Subcutaneous abdominal adipose tissue (tissue), 5 donors: Measurements from ENCODE around the gene CLCNKB.

Source experiments
- H3K27ac ChIP-seq: one replicate; pipeline ENCODE4 v1.7.0; 2013; ENCODE audit warnings: low read depth, mild to moderate bottlenecking, inconsistent platforms, low read length, moderate library complexity
- H3K27me3 ChIP-seq, 5 donors: one replicate each; pipeline ENCODE4 v1.7.0; 2013; ENCODE audit warnings: low read length in 5 of 5, inconsistent platforms in 1 of 5; ENCODE audit not compliant: control insufficient read depth in 5 of 5, insufficient read depth in 4 of 5
- H3K36me3 ChIP-seq, 5 donors: one replicate each; pipeline ENCODE4 v1.7.0; 2013; ENCODE audit warnings: low read length in 5 of 5; ENCODE audit not compliant: control insufficient read depth in 5 of 5, insufficient read depth in 5 of 5
- H3K4me1 ChIP-seq, 5 donors: one replicate each; pipeline ENCODE4 v1.7.0; 2013; ENCODE audit warnings: low read length in 5 of 5, mild to moderate bottlenecking in 3 of 5, moderate library complexity in 1 of 5; ENCODE audit not compliant: control insufficient read depth in 5 of 5, insufficient read depth in 5 of 5
- H3K4me3 ChIP-seq, 5 donors: one replicate each; pipeline ENCODE4 v1.7.0; 2013; ENCODE audit warnings: low read length in 5 of 5, low read depth in 1 of 5
- H3K9ac ChIP-seq, 5 donors: one replicate each; pipeline ENCODE4 v1.7.0; 2013; ENCODE audit warnings: low read length in 5 of 5, mild to moderate bottlenecking in 4 of 5, moderate library complexity in 3 of 5
- H3K9me3 ChIP-seq, 5 donors: one replicate each; pipeline ENCODE4 v1.7.0; 2013; ENCODE audit warnings: low read length in 5 of 5; ENCODE audit not compliant: control insufficient read depth in 5 of 5
- donor health status: healthy.
- donor health status: healthy.
- donor health status: healthy.
- donor health status: healthy.
- donor health status: healthy.

Gene CLCNKB

DNA sequence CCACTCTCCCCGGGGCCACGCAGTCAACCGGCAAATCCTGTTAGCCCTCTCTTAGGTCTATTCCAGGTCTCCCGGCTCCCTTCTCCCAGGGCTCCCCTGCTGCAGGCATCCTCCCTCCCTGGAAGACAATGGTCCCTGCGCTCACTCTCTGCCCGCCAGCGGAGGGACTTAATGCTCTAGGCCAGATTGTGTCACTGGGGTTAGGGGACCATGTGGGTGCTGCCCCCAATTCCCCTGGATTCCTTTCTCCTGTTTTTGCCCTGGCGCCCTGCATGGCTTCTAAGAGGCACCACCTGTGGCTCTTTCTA is 21.6 kb downstream of the CLCNKB start:
- H3K27ac ChIP-seq, result no peak overlapping the region
- H3K36me3 ChIP-seq, result no peaks in the 10 kb centered on the region
- H3K27me3 ChIP-seq, result peaks cover 0 to 19% (median 10%) of the 10 kb centered on the region in 5 donors
- H3K9ac ChIP-seq, result no peak overlapping the region
- no peak overlapping the region for H3K4me3 ChIP-seq
- peaks cover 0 to 23% (median 12%) of the 10 kb centered on the region in 5 donors for H3K4me1 ChIP-seq
- H3K9me3 ChIP-seq, result no peaks in the 10 kb centered on the region

DNA sequence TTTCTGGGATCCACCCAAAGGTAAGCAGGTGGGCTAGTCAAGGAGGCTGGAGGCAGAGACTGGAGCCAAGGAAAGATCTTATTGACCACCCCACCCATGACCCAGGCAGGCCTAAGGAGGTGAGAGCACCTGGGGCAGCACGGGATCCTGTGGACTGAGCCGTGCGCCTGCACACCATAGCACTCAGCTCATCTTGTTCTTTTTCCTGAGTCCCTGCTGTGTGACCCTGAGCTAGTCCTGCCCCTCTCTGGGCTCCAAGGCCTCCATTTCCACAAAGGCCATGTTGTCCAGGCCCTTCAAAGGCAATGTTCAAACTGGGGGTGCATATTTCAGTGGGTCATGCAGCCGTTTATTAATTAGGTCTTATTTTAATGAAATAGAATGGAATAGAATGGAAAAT is 22.7 kb downstream of the CLCNKB start:
- H3K27me3 ChIP-seq, result peaks cover 0 to 19% (median 10%) of the 10 kb centered on the region in 5 donors
- peaks cover 0 to 23% (median 12%) of the 10 kb centered on the region in 5 donors for H3K4me1 ChIP-seq
- no peaks in the 10 kb centered on the region for H3K36me3 ChIP-seq
- no peak overlapping the region for H3K4me3 ChIP-seq
- no peak overlapping the region for H3K9ac ChIP-seq
- no peaks in the 10 kb centered on the region for H3K9me3 ChIP-seq
- no peak overlapping the region for H3K27ac ChIP-seq

GRCh38 chr1:16067127-16067768 is 23.7 kb downstream of the CLCNKB start:
- H3K9ac ChIP-seq, result no peak overlapping the region
- H3K27ac ChIP-seq, result no peak overlapping the region
- peaks cover 0 to 23% (median 12%) of the 10 kb centered on the region in 5 donors for H3K4me1 ChIP-seq

GRCh38 chr1:16067933-16068332 is 24.4 kb downstream of the CLCNKB start:
- Histone ChIP-seq H3K4me3 (no peak overlapping the region), H3K9ac (no peak overlapping the region), H3K36me3 (no peaks in the 10 kb centered on the region), H3K27me3 (peaks cover 0 to 30% (median 19%) of the 10 kb centered on the region in 5 donors), H3K9me3 (no peaks in the 10 kb centered on the region), H3K27ac (no peak overlapping the region), H3K4me1 (peaks cover 0 to 24% (median 14%) of the 10 kb centered on the region in 5 donors)

More at GRCh38 chr1:16067127-16067768, 23.7 kb downstream of the CLCNKB start:
- Histone ChIP-seq H3K36me3 (no peaks in the 10 kb centered on the region), H3K4me3 (no peak overlapping the region), H3K27me3 (peaks cover 0 to 23% (median 12%) of the 10 kb centered on the region in 5 donors), H3K9me3 (no peaks in the 10 kb centered on the region)

GRCh38 chr1:16068356-16069270 is 25.0 kb downstream of the CLCNKB start:
- peak overlapping the region in 1 of 5 donors; percentile 41 for H3K9ac ChIP-seq
- H3K4me1 ChIP-seq, result peaks cover 0 to 27% (median 17%) of the 10 kb centered on the region in 5 donors
- H3K9me3 ChIP-seq, result no peaks in the 10 kb centered on the region
- H3K36me3 ChIP-seq, result no peaks in the 10 kb centered on the region
- H3K27ac ChIP-seq, result no peak overlapping the region
- H3K27me3 ChIP-seq, result peaks cover 0 to 31% (median 21%) of the 10 kb centered on the region in 5 donors
- no peak overlapping the region for H3K4me3 ChIP-seq

- Histone ChIP-seq H3K4me1 (peaks cover 0 to 19% (median 18%) of the 10 kb centered on the region in 5 donors), H3K27me3 (peaks cover 0 to 21% (median 15%) of the 10 kb centered on the region in 5 donors), H3K9ac (no peak overlapping the region), H3K27ac (no peak overlapping the region), H3K9me3 (no peaks in the 10 kb centered on the region), H3K4me3 (no peak overlapping the region), H3K36me3 (no peaks in the 10 kb centered on the region)
Measured at GRCh38 chr1:16070640-16071355, 27.2 kb downstream of the CLCNKB start.

DNA sequence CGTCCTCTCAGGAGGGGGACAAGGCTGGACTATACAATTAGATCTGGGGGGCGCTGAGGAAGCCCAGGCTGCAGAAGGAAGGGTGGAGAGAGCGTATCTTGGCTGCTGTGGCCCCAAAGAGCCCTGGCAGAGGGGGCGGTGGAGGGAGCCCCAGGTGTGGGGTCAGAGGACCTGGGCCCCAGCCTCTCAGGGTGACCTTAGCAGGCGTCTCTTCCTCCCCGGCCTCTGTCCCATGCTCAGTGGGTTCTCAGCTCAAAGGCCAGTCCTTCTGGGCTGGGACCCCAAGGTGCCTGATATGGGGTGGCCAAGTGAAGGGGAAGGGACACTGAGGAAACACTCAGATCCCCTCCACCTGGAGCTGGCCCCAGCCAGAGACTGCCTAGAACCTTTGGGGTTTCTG is 28.0 kb downstream of the CLCNKB start:
- H3K27me3 ChIP-seq, result peaks cover 0 to 21% (median 15%) of the 10 kb centered on the region in 5 donors
- H3K36me3 ChIP-seq, result no peaks in the 10 kb centered on the region
- no peak overlapping the region for H3K9ac ChIP-seq
- no peaks in the 10 kb centered on the region for H3K9me3 ChIP-seq
- peaks cover 0 to 24% (median 19%) of the 10 kb centered on the region in 5 donors for H3K4me1 ChIP-seq
- H3K27ac ChIP-seq, result no peak overlapping the region
- H3K4me3 ChIP-seq, result no peak overlapping the region

GRCh38 chr1:16072095-16072494 is 28.5 kb downstream of the CLCNKB start:
- Histone ChIP-seq H3K9ac (no peak overlapping the region), H3K4me1 (peaks cover 0 to 29% (median 23%) of the 10 kb centered on the region in 5 donors)

DNA sequence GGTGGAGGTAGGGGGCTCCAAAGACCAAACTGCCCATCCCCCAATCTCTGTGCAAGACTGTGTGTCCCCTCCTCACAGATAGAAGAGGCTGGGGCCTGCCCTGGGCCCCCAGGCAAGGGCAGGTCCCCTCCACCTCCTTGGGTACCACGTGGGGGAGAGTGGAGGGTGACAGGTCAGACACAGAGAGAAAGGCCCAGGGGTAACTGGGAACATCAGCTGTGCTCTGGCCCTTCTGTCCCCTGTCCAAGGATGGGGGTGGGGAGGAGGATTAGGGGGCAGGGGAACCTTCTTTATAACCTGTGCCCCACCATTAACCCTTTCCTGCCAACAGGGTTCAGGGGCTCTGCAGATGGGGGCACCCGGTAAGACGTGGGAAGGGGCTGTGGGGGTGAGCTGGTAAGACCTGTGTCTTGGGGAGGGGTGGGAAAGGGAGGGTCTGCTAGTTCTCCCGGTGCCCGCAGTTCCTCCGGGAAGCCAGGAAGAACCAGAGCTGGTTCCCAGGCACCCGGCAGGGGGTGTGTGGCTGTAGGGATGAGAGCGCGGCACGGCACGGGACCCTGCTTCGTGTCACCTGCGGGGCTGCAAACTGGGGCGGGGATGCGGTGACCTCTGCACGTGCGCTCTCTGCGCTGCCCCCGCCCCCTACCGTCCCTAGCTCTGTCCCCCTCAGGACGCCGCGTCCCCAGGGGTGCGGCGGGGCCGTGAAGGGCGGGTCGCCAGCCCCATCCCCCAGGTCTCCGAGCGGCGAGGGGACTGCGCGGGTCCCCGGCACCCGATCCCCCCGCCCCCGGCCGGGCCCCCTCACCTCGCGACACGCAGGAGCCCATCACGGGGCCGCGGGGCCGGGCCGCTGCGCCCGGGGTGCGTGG is 29.3 kb downstream of the CLCNKB start:
- Histone ChIP-seq H3K36me3 (no peaks in the 10 kb centered on the region), H3K9ac (peak overlapping the region in 1 of 5 donors; percentile 28), H3K9me3 (no peaks in the 10 kb centered on the region), H3K4me1 (peaks cover 0 to 32% (median 23%) of the 10 kb centered on the region in 5 donors), H3K4me3 (peak overlapping the region in 3 of 5 donors; percentile 14 to 38 (median 14)), H3K27me3 (peaks cover 0 to 18% (median 15%) of the 10 kb centered on the region in 5 donors), H3K27ac (no peak overlapping the region)

More at GRCh38 chr1:16072095-16072494, 28.5 kb downstream of the CLCNKB start:
- H3K4me3 ChIP-seq, result no peak overlapping the region
- peaks cover 0 to 18% (median 15%) of the 10 kb centered on the region in 5 donors for H3K27me3 ChIP-seq
- H3K9me3 ChIP-seq, result no peaks in the 10 kb centered on the region
- no peaks in the 10 kb centered on the region for H3K36me3 ChIP-seq
- H3K27ac ChIP-seq, result no peak overlapping the region
